Measurements from ENCODE around the gene PRXL2A. TPM values are rescaled to one million over a fixed set of nuclear protein-coding genes. Genes with fewer than 3 reads are reported as not detected.

The PRXL2A gene
- total RNA-seq, 2 donors from 2014 or later = 86.0 to 101 TPM

DNA sequence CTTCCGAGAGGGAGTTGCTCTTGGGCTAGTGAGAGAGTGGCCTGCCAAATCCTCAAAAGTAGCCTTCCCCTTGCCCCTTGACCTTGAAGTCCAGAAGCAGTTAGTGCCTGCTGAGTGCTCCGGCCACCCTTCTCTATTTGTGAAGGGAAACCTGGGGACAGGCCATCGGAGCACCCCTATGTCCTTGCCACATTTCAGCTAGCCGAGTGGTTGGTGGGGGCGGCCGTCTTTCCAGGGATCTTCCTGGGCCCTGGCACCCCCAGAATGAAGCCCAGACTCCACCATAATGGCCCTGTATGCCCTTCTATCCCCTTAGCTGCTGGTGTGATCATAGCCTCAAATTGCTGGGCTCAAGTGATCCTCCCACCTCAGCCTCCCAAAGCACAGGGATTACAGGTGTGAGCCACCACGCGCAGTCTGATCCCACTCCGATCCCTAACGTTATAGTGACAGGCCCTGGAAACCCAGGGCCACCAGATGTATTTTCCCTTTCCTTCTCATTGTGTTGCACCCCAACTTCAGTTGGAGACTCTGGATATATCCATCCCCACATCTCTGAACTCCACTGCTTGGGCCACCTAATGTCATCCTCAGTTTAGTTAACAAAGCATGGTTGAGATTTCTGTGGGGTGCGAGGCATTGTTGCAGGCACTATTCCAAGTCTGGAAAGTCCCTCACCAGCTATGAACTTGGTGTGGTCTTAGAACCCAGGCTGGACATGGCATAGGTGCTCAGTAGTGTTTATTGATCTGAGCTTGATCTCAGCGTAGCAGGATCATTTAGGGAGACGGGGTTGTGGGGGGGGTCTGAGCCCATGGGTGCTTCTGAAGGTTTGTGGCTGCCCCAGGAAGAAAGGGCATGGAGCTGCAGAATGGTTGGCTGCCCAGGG, 47.4 kb downstream of the PRXL2A start:
- 50% methylated on average over 13 of the region's 13 CpGs for WGBS
- intact Hi-C loops (cut with DNase I) = loop anchor here (2.0 kb wide), 1 partner anchor 43 kb away; no protein-coding TSS in a partner anchor
- Histone ChIP-seq H3K36me3 (no peaks in the 10 kb centered on the region), H3K4me1 (replicated peaks) (peaks cover 28% of the 10 kb centered on the region), H3K27ac (peak overlapping the region; percentile 98 to 99), H3K4me3 (peak overlapping the region; percentile 97 to 98), H3K9me3 (no peaks in the 10 kb centered on the region), H3K27me3 (replicated peaks; ENCODE audit: insufficient read depth) (no peaks in the 10 kb centered on the region)
- no peak for DNase-seq (ENCODE audit: low spot score)
- no peak for TF ChIP-seq POLR2A (IDR thresholded peaks at IDR 0.05)
- TF ChIP-seq, protein P1, sequence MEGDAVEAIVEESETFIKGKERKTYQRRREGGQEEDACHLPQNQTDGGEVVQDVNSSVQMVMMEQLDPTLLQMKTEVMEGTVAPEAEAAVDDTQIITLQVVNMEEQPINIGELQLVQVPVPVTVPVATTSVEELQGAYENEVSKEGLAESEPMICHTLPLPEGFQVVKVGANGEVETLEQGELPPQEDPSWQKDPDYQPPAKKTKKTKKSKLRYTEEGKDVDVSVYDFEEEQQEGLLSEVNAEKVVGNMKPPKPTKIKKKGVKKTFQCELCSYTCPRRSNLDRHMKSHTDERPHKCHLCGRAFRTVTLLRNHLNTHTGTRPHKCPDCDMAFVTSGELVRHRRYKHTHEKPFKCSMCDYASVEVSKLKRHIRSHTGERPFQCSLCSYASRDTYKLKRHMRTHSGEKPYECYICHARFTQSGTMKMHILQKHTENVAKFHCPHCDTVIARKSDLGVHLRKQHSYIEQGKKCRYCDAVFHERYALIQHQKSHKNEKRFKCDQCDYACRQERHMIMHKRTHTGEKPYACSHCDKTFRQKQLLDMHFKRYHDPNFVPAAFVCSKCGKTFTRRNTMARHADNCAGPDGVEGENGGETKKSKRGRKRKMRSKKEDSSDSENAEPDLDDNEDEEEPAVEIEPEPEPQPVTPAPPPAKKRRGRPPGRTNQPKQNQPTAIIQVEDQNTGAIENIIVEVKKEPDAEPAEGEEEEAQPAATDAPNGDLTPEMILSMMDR (IDR thresholded peaks at IDR 0.05) = no peak
- TF ChIP-seq POLR2AphosphoS5 (IDR thresholded peaks at IDR 0.05) = no peak

DNA sequence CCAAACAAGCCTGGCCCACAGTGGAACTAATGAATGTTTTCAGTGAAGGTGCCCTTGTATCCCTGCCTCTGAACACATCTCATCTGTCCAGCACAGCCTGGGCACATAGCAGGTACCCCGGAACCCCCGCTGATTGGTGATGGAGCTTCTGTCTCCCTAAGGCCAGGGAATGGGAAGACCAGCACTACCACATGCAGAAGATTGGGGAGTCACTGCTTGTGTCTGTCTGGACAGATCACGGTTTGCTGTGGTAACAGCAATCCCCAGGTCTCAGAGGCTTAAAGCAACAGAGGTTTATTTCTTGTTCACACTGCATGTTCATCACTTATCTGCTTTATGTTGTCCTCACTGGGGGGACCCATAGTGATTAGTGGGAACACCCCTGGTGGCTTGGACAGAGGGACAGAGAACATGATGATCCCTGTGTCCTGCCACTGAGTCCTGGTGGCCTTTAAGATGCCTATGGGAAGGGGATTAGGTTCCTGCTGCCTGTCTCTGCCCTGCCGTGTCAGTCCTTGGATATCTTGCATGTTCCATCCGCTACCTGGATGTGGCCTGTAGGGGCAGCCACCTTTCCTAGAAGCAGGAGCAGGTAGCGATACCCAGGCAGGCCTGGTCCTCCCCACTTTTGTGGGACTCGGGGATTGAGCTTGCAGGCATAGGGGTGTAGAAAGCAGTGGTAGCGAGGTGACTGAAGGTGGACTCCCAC, 49.4 kb downstream of the PRXL2A start:
- no peak overlapping the region for H3K4me3 ChIP-seq
- 84% methylated on average over 8 of the region's 8 CpGs for WGBS
- peak overlapping the region; percentile 78 to 85 for H3K27ac ChIP-seq
- H3K9me3 ChIP-seq = no peaks in the 10 kb centered on the region
- no peaks in the 10 kb centered on the region for H3K27me3 ChIP-seq (replicated peaks; ENCODE audit: insufficient read depth)
- H3K4me1 ChIP-seq (replicated peaks) = peaks cover 45% of the 10 kb centered on the region
- no peak for TF ChIP-seq POLR2AphosphoS5 (IDR thresholded peaks at IDR 0.05)
- TF ChIP-seq, protein P1 (IDR thresholded peaks at IDR 0.05) = peak in 1 of 4 experiments; percentile 11
- intact Hi-C loops (cut with DNase I) = no loop called here
- no peak for DNase-seq (ENCODE audit: low spot score)
- no peaks in the 10 kb centered on the region for H3K36me3 ChIP-seq

DNA sequence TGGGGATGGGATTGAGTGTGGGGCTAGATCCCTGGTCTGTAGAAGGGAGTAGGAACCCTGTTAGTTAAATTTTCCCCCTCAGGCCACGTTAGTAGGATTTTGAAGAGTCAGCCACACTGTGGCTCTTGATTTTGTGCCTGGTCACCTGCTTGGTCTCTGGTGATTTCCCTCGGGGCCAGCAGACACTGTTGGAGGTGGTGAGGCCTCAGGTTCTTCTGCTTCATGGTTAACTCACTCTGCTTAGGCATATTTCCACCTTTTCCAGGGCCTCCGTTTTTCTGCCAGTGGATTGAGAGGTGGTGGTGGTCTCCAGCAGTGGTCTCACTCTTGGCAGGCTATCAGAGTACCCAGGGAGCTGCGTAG, 49.9 kb downstream of the PRXL2A start:
- no peak for TF ChIP-seq POLR2AphosphoS5 (IDR thresholded peaks at IDR 0.05)
- TF ChIP-seq POLR2A (IDR thresholded peaks at IDR 0.05) = no peak
- TF ChIP-seq, protein P1 (IDR thresholded peaks at IDR 0.05) = no peak
- Histone ChIP-seq H3K36me3 (no peaks in the 10 kb centered on the region), H3K27me3 (replicated peaks; ENCODE audit: insufficient read depth) (no peaks in the 10 kb centered on the region), H3K27ac (peak overlapping the region; percentile 78 to 85), H3K4me3 (no peak overlapping the region), H3K9me3 (no peaks in the 10 kb centered on the region), H3K4me1 (replicated peaks) (peaks cover 50% of the 10 kb centered on the region)
- WGBS = 59% methylated on average over 4 of the region's 4 CpGs
- DNase-seq (ENCODE audit: low spot score) = no peak
- intact Hi-C loops (cut with DNase I) = no loop called here

DNA sequence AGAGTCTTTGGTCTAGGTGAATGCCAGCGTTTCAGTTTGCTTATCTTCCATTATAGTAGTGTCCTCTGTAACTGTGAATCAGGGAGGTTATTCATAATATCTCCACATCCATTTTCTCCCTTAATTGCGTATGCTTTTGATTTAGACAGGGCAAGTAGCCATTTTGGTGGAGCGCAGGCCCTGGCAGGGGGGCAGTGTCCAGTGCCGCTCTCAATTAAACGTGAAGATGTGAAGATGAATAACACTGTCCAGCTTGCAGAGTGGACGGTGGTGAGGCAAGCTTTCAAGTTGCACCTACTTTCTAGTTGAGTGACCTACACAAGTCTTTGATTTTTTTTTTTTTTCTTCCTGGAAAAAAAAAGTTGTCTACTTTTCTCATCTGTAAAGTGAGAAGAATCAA, 50.3 kb downstream of the PRXL2A start:
- Histone ChIP-seq H3K9me3 (no peaks in the 10 kb centered on the region), H3K4me3 (no peak overlapping the region), H3K4me1 (replicated peaks) (peaks cover 54% of the 10 kb centered on the region), H3K27ac (peak overlapping the region; percentile 78 to 85), H3K36me3 (no peaks in the 10 kb centered on the region), H3K27me3 (replicated peaks; ENCODE audit: insufficient read depth) (no peaks in the 10 kb centered on the region)
- TF ChIP-seq, protein P1 (IDR thresholded peaks at IDR 0.05) = no peak
- TF ChIP-seq POLR2AphosphoS5 (IDR thresholded peaks at IDR 0.05) (no peak), POLR2A (IDR thresholded peaks at IDR 0.05) (no peak)
- DNase-seq (ENCODE audit: low spot score) = no peak
- intact Hi-C loops (cut with DNase I) = no loop called here
- 76% methylated on average over 6 of the region's 6 CpGs for WGBS
